Esophagus squamous epithelium (tissue), 4 donors: ENCODE results near the gene MYH7.

Source experiments
- CTCF ChIP-seq, 6 experiments: fragments of 450-650 bp in 4 of 6; fragments of 200-600 bp in 2 of 6; sonication (generic) in 2 of 6; IDR thresholded peaks; one replicate each; pipeline ENCODE4 v1.5.1; 2016 to 2019; ENCODE audit warnings: antibody characterized with exemption in 6 of 6, mild to moderate bottlenecking in 4 of 6, moderate library complexity in 4 of 6
- POLR2A ChIP-seq, 4 donors: fragments of 450-650 bp; IDR thresholded peaks; one replicate each; pipeline ENCODE4 v1.6.1; 2017; ENCODE audit warnings: antibody characterized with exemption in 4 of 4, mild to moderate bottlenecking in 4 of 4, moderate library complexity in 3 of 4

- TF ChIP-seq CTCF (IDR thresholded peaks at IDR 0.05) (no peak), POLR2A (IDR thresholded peaks at IDR 0.05) (no peak)
Measured at GRCh38 chr14:23381871-23382270, 53.6 kb downstream of the MYH7 start.
